Stimulated activated CD8-positive, alpha-beta memory T cell treated with anti-CD3 and anti-CD28 coated beads, Interleukin-12 subunit alpha, Interleukin-12 subunit beta, amount 100 ng/mL, for 24 hours (primary cell): Measurements from ENCODE around the gene KRT8.
A peak's percentile ranks its signal among the peaks of the same experiment; 100 is the strongest.
"Not testable (repeated sequence)": the region's sequence is repeated elsewhere in the genome, so short reads cannot be mapped to it uniquely, and the experiment has no call there.

Source experiments
- DNase-seq: peaks from one replicate; pipeline ENCODE4 v3.0.0-alpha.2; 2020; ENCODE audit errors: extremely low read depth

The KRT8 gene

DNA sequence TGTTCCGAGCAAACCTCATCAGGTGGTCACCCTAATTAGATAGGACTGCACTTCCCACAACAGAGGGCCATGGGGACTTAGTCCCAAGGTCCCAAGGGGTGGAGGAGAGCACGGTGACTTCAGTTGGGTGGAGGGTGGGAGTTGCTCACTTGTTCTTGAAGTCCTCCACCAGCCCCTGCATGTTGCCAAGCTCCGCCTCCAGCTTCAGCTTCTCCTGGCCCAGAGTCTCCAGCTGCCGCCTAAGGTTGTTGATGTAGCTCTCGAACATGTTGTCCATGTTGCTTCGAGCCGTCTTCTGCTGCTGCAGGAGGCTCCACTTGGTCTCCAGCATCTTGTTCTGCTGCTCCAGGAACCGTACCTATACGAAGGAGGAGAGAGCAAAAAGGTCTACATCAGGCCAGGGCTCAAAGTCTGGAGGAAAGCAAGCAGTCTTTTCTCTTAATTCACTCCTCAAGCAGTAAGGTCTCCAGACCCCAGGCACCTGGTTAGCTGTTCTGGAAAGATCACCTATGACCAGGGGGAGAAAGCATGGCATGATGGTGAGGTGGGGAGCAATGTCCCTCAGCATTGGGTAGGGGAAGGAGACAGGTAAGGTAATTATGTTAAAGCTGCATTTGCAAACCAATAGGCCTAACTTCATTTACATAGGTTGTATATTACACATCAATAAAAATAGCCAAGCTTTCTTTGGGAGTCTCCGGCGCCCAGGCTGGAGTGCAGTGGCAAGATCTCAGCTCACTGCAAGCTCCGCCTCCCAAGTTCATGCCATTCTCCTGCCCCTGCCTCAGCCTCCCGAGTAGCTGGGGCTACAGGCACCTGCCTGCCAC lies 2.9 kb downstream of the KRT8 start:
- DNase-seq, result no peak

DNA sequence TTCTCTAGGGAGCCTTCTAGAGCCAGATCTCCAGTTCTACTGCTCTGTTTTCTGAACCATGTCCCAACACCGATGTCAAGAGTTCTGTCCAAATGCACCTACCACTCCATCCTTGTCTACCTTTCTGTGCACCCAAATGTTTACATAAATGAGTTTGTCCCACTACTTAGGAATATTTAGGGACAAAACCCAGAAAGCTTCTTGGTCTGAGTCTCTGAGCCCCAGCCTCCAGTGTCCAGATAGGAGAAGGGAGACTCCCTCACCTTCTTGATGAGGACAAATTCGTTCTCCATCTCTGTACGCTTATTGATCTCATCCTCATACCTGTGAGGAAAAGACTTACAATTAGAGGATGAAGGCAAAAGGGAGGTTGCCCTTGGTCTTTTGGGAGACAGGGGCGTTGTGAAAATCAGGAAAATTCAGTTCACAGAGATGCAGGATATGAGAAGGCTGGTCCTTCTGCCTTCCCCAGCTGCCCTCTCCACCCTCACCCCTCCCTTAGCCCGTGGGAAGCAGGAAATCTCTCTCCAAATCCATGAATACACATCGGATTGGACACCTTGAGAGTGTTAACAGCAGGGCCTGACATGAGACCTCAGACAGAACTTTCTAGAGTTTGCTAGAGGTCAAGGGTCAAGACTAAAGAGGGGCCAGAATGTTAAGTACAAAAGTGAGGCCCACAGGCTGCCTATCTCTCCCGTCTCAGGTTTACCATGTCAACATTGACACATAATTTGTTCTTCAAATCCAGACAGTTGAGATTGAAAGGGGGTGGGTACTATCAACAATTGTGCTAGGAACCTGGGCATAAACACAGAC lies 3.8 kb downstream of the KRT8 start:
- DNase-seq, result no peak

DNA sequence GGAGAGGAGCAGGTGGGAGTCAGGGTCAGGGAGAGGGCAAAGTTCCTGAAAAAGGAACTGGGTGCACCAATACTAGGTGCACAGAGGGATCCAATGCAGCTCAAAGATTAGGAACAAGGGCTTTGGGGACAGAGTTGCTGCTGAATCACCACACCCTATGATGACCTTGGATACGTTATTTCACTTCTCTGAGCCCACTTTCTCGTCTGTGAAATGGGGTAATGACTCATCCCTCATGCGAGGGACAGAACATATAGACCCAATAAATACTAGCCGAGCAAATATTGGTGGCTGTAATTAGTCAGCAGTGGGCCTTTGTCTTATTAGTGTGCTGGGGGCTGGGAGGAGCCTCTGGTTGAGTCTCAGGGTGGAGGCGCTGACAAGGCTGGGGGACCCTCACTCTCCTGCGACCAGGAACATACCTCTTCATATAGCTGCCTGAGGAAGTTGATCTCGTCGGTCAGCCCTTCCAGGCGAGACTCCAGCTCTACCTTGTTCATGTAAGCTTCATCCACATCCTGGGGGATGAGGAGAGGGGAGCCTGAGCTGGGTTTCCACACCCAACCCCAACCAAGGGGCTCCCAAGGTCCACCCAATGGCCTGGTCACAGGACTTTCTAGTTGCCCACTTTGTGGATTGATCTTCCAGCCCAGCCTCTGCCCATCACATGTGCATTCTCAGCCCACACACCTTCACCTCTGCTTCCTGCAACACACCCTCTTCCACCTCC lies 4.5 kb downstream of the KRT8 start:
- no peak for DNase-seq

- no peak for DNase-seq
Measured at GRCh38 chr12:52899338-52900035, 5.4 kb downstream of the KRT8 start.

- DNase-seq, result no peak
Measured at GRCh38 chr12:52896190-52897100, 8.4 kb downstream of the KRT8 start.

GRCh38 chr12:52895726-52896189 lies 9.1 kb downstream of the KRT8 start:
- DNase-seq, result no peak

DNA sequence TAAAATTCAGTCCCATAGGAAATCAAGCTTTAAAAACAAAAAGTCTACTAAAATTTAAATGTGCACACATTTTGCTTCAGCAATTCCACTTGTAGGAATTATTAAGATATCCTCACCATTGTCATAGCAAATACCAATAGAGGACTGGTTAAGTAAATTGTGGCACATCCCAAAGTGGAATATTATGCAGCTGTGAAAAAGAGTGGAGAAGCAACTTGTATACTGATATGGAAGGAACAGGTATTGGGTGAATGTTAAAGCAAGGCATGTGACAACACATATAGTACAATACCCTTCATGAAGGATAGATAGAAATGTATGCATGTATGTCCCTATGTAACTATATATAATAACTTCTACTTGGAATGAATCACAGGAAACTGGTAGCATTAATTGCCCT lies 11.9 kb downstream of the KRT8 start:
- no peak for DNase-seq

DNA sequence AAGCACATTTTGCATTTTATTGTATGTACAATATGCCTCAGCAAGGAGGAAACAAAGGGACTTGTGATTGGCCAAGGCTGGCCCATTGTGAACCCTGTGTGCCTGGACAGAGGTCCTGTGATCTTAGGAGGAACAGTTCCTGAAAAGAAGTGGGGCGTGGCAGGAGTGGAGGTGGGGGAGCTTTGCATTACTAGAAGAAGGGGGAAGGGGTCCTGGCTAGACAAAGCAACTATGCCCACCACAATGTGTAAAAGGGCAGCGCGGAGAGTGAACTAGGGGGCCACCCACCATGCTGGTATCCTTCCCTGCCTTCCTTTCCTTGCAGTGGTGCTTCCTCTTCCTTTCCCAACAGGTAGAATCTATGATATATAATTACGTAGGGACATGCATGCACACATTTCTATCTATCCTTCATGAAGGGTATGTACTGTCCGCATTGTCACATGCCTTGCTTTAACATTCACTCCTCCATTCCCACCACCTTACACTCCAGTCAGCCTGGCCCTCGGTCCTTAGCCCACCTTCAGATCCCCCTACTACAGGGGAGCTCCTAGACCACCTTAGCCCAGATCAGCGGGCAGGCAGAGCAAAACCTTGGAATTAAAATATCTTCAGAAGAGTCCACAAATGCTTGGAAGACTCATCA lies 12.5 kb downstream of the KRT8 start:
- DNase-seq, result no peak

GRCh38 chr12:52891044-52891443 lies 13.8 kb downstream of the KRT8 start:
- DNase-seq, result no peak

DNA sequence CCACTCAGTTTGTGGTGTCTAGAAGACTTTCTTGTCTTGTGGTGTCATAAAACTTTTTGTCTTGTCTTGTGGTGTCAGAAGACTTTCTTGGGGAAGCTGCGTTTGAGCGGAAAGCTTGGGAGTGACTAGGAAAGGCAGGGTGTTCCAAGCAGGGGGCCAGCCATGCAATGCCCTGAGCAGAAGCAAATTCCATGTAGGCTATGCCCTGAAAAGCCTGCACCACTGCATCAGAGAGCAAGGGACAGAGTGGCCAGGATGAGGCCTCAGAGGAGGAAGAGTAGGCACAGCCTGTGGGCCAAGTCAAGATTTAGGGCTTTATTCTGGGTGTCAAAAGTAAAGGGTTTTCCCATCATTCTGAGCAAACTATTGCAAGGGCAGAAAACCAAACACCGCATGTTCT lies 14.5 kb downstream of the KRT8 start:
- no peak for DNase-seq

DNA sequence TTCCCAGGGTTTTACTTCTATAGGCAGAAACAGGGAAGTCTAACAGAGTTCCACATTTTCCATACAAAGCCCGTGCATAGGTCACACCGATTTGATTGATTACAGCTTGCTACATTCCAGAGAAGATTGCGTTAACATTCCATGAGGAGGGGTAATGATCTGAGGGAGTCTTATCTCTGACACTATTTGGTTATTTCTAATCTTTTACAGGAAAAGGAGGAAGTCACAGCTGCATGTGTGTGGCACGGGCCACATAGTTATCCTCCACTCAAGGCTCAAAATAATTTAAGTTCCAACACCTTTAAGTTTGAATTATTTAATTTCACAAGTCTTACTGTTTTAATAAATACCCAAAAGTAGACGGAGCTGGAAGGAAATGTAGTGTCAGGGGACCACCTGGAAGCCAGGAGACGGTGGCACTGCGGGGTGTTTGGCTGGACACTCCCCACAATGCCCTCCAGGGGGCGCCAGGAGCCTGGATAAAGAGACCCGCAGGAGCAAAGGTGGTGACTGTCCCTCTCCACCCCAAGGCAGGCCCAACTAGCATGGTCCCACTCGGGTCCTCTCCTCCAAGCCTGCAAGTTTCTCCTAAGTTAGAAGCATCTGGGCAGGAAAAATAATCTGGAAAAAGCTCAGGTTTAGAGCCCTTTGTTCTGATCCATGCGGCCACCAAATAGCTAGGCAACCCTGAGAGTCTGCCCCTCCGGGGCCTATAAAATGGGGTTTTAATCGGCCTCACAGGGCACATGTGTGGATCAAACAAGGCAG lies 20.2 kb downstream of the KRT8 start:
- DNase-seq, result peak; percentile 58

GRCh38 chr12:52880499-52880898 lies 24.4 kb downstream of the KRT8 start:
- not testable (repeated sequence) for DNase-seq

DNA sequence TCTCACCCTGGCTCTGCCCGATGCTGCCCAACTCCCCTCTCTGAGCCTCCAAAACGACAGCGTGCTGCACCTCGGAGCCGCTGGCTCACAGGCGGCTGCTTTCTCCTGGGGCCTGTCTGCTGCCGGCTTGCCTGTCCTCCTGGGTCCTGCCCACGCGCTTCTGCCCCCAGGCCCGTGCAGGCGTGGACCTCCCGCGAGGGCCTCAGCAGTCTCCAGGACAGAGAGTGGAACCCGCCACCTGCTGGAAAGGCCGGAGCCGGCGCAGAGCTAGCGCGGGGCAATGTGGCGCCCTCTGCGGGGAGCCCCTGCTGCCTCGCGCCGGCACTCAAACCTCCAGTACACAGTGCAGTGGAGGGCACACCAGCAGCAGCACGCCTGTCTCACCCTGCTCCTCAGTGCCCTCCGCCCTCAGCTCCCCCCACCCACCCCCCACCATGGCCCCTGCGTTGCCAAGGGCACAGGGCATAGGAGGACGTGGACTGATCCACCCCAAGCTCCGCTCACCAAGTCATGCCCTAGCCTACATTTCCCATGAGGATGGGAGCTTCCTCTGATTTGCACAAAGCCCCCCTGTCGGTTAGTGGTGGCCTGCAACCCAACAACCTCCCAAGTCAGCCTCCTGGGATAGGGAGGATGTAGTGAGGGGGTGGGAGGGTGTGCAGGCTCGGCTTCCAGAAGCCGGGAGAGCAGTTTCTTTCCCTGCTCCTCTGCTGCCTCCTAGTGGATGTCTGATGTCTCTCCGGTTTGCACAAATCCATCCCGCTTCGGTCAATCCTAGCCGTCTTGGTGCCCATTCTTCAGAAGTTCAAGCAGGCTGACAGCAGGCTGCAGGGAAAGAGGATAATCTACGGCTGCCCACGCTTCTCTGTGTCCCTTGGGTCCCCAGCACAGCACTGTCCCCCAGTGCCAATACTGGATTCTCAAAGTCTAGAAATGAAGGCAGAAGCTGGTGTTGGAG lies 25.2 kb downstream of the KRT8 start:
- DNase-seq, result peak; percentile 33

GRCh38 chr12:52878507-52879393 lies 26.1 kb downstream of the KRT8 start:
- DNase-seq, result no peak

DNA sequence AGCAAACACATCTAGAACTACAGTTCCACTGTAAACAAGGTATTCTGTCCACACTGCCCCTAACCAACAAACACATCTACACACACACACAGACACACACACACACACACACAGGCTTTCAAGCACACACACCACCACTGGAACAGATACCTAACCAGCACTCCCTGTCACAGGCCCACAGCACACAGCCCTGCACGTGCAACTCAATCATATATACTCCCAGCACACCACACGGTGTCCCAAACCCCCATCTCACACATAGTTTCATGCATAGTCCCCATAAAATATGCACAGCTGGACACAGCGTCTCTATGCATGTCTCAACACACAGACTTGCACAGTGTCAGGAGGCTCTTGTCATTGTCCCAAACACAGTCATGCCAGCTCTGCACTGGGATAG lies 27.6 kb downstream of the KRT8 start:
- no peak for DNase-seq

DNA sequence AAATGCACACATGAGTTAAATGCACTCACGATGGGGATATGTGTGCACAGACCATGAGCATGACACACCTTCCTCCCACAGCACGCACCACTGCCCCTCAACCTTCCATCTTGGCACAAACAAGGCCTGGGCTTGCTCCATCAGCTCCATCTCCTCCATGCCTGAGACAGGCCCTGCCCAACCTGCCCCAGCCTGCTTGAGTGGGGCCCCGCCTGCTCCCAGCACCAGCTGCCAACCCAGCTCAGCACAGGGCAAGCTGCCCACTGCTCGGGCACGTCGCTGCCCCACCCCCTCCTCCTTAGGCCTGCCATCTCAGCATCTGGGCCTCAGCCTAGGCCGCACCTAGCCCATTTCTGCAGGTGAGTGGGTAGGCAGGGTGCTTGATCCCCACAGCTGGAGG lies 28.5 kb downstream of the KRT8 start:
- DNase-seq, result no peak
